H9 (cell line): ENCODE data around the gene RBM19. TPM values are rescaled to one million over a fixed set of nuclear protein-coding genes. Genes with fewer than 3 reads are reported as not detected.

Experiments
- DNase-seq: peaks from one replicate; pipeline ENCODE4 v3.0.0-alpha.2; 2017
- H2AFZ ChIP-seq: one replicate; pipeline ENCODE4 v1.6.1; 2013; ENCODE audit warnings: mild to moderate bottlenecking, low read length, control low read depth, moderate library complexity
- H2AK5ac ChIP-seq: 2 replicates; pipeline ENCODE4 v1.6.1; 2013; ENCODE audit warnings: low read length, control low read depth, mixed read lengths; ENCODE audit not compliant: insufficient read length
- H2BK120ac ChIP-seq: one replicate; pipeline ENCODE4 v1.6.1; 2013; ENCODE audit warnings: low read depth, mild to moderate bottlenecking, low read length, control low read depth, inconsistent platforms; ENCODE audit not compliant: poor library complexity, severe bottlenecking
- H2BK12ac ChIP-seq: 2 replicates; pipeline ENCODE4 v1.6.1; 2013; ENCODE audit warnings: low read length, control low read depth, mixed read lengths, low read depth; ENCODE audit not compliant: insufficient read length
- H2BK15ac ChIP-seq: 2 replicates; pipeline ENCODE4 v1.6.1; 2013; ENCODE audit warnings: low read depth, low read length, control low read depth
- H2BK20ac ChIP-seq: one replicate; pipeline ENCODE4 v1.6.1; 2013; ENCODE audit warnings: low read depth, mild to moderate bottlenecking, low read length, control low read depth, inconsistent platforms; ENCODE audit not compliant: poor library complexity, severe bottlenecking
- H2BK5ac ChIP-seq: 2 replicates; pipeline ENCODE4 v1.6.1; 2013; ENCODE audit warnings: low read length, control low read depth, mixed read lengths; ENCODE audit not compliant: insufficient read length
- H3K14ac ChIP-seq: 2 replicates; pipeline ENCODE4 v1.6.1; 2013; ENCODE audit warnings: low read length, control low read depth; ENCODE audit not compliant: insufficient read depth
- H3K18ac ChIP-seq: 2 replicates; pipeline ENCODE4 v1.6.1; 2013; ENCODE audit warnings: low read depth, mild to moderate bottlenecking, mixed read lengths, low read length, control low read depth; ENCODE audit not compliant: insufficient read length
- H3K23ac ChIP-seq: 2 replicates; pipeline ENCODE4 v1.6.1; 2013; ENCODE audit warnings: low read length, control low read depth, mixed read lengths, low read depth; ENCODE audit not compliant: insufficient read length
- H3K23me2 ChIP-seq: 2 replicates; pipeline ENCODE4 v1.6.1; 2013; ENCODE audit warnings: low read depth, mild to moderate bottlenecking, mixed read lengths, low read length, control low read depth; ENCODE audit not compliant: insufficient read length, poor library complexity, severe bottlenecking
- H3K27ac ChIP-seq: 2 replicates; pipeline ENCODE4 v1.5.1; 2013; ENCODE audit warnings: low read length, control low read depth, mixed read lengths, low read depth; ENCODE audit not compliant: insufficient read length
- H3K27me3 ChIP-seq: 2 replicates; pipeline ENCODE4 v1.6.1; 2013; ENCODE audit warnings: low read length, control low read depth, inconsistent platforms; ENCODE audit not compliant: insufficient read depth
- H3K4ac ChIP-seq: 2 replicates; pipeline ENCODE4 v1.6.1; 2013; ENCODE audit warnings: low read depth, mild to moderate bottlenecking, control low read depth, inconsistent platforms, low read length, moderate library complexity
- H3K4me1 ChIP-seq: 2 replicates; pipeline ENCODE4 v1.6.1; 2013; ENCODE audit warnings: low read length, control low read depth, inconsistent platforms; ENCODE audit not compliant: insufficient read depth
- H3K4me2 ChIP-seq: 2 replicates; pipeline ENCODE4 v1.6.1; 2013; ENCODE audit warnings: low read length, control low read depth, mixed read lengths; ENCODE audit not compliant: insufficient read length, insufficient read depth
- H3K56ac ChIP-seq: 2 replicates; pipeline ENCODE4 v1.6.1; 2013; ENCODE audit warnings: low read depth, mild to moderate bottlenecking, mixed read lengths, low read length, control low read depth; ENCODE audit not compliant: insufficient read length
- H3K79me1 ChIP-seq: 2 replicates; pipeline ENCODE4 v1.6.1; 2013; ENCODE audit warnings: low read depth, mild to moderate bottlenecking, moderate library complexity, low read length, control low read depth, inconsistent platforms; ENCODE audit not compliant: insufficient read depth, poor library complexity, severe bottlenecking
- H3K79me2 ChIP-seq: 2 replicates; pipeline ENCODE4 v1.6.1; 2013; ENCODE audit warnings: low read length, control low read depth, inconsistent platforms; ENCODE audit not compliant: insufficient read depth
- H3K9ac ChIP-seq: 2 replicates; pipeline ENCODE4 v1.6.1; 2013; ENCODE audit warnings: low read length, control low read depth, mixed read lengths; ENCODE audit not compliant: insufficient read length; ENCODE audit errors: extremely low read depth
- H3K9me3 ChIP-seq: one replicate; pipeline ENCODE4 v1.6.1; 2013; ENCODE audit warnings: low read depth, low read length, inconsistent platforms; ENCODE audit not compliant: control insufficient read depth
- H3T11ph ChIP-seq: one replicate; pipeline ENCODE4 v1.6.1; 2013; ENCODE audit warnings: mild to moderate bottlenecking, low read length, control low read depth, inconsistent platforms
- H4K20me1 ChIP-seq: one replicate; pipeline ENCODE4 v1.6.1; 2013; ENCODE audit not compliant: control insufficient read depth, insufficient read length, insufficient read depth
- H4K5ac ChIP-seq: 2 replicates; pipeline ENCODE4 v1.6.1; 2013; ENCODE audit warnings: low read depth, mild to moderate bottlenecking, mixed read lengths, low read length, control low read depth; ENCODE audit not compliant: insufficient read length
- H4K8ac ChIP-seq: replicated peaks from 2 replicates; pipeline ENCODE4 v1.6.1; 2013; ENCODE audit warnings: low read length, control low read depth, mixed read lengths, low read depth; ENCODE audit not compliant: insufficient read length
- H4K91ac ChIP-seq: 2 replicates; pipeline ENCODE4 v1.6.1; 2013; ENCODE audit warnings: low read depth, mild to moderate bottlenecking, moderate library complexity, mixed read lengths, low read length, control low read depth; ENCODE audit not compliant: insufficient read length
- H3K27ac Mint-ChIP-seq, 3 experiments: 2 replicates in 2 of 3; 3 replicates in 1 of 3; pipeline ENCODE4 v1.8.0; 2020 to 2021; ENCODE audit warnings: mixed read lengths in 3 of 3, mild to moderate bottlenecking in 1 of 3, moderate library complexity in 1 of 3
- H3K27me3 Mint-ChIP-seq: 2 replicates; pipeline ENCODE4 v1.8.0; 2021; ENCODE audit warnings: low read depth, mild to moderate bottlenecking, moderate library complexity, mixed read lengths
- H3K36me3 Mint-ChIP-seq, 3 experiments: 2 replicates in 2 of 3; 3 replicates in 1 of 3; pipeline ENCODE4 v1.8.0; 2020 to 2021; ENCODE audit warnings: low read depth in 3 of 3, mixed read lengths in 3 of 3; ENCODE audit not compliant: insufficient read depth in 1 of 3
- H3K4me1 Mint-ChIP-seq, 2 experiments: 2 replicates each; pipeline ENCODE4 v1.8.0; 2020; ENCODE audit warnings: mixed read lengths in 2 of 2
- H3K4me3 Mint-ChIP-seq, 2 experiments: 2 replicates in 1 of 2; 3 replicates in 1 of 2; pipeline ENCODE4 v1.8.0; 2020 to 2021; ENCODE audit warnings: mild to moderate bottlenecking in 2 of 2, mixed read lengths in 2 of 2, moderate library complexity in 1 of 2
- H3K9me3 Mint-ChIP-seq, 2 experiments: 2 replicates in 1 of 2; 3 replicates in 1 of 2; pipeline ENCODE4 v1.8.0; 2020; ENCODE audit warnings: mild to moderate bottlenecking in 2 of 2, mixed read lengths in 2 of 2, moderate library complexity in 1 of 2
- WGBS: extraction: QIAGEN DNeasy Blood & Tissue Kit; methylation state at CpG from one replicate; pipeline ENCODE4 v1.1.7; 2013; ENCODE audit warnings: missing lambda C conversion rate, low lambda C conversion rate, mixed read lengths; ENCODE audit not compliant: insufficient read length; ENCODE audit errors: extremely low coverage; 5-methylcytosine and 5-hydroxymethylcytosine counted together
- total RNA-seq: library from RNA; stranded (reverse); gene quantifications from 2 replicates; pipeline ENCODE4 v1.2.1, GENCODE V29; 2021
- TF ChIP-seq, protein P1 (sequence below): fragments of 200-600 bp; sonication (generic); conservative IDR thresholded peaks from 3 replicates; pipeline ENCODE4 v1.8.0; 2021; ENCODE audit warnings: antibody characterized with exemption, mild to moderate bottlenecking

RBM19 gene
- total RNA-seq, 1 experiment from 2014 or later = 32.2 TPM

DNA sequence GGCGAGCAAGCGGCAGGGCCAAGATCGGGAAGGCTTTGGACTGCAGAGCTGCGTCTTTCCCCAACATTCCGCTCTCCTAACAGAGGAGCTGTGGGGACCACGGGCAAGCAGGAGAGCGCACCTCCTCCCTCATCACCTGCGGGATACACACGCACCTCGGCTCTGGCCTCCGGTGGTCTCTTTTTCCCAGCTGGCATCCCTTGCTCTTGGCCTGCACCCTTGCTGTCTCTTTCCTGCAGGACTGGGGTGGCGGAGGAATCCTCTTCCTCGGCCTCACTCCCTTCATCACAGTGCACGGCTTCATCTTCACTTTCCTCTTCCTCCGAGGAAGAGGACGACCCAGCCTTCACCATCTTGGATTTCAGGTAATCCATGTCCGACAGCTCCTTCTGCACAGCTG is 8.5 kb downstream of the RBM19 start:
- TF ChIP-seq, protein P1, sequence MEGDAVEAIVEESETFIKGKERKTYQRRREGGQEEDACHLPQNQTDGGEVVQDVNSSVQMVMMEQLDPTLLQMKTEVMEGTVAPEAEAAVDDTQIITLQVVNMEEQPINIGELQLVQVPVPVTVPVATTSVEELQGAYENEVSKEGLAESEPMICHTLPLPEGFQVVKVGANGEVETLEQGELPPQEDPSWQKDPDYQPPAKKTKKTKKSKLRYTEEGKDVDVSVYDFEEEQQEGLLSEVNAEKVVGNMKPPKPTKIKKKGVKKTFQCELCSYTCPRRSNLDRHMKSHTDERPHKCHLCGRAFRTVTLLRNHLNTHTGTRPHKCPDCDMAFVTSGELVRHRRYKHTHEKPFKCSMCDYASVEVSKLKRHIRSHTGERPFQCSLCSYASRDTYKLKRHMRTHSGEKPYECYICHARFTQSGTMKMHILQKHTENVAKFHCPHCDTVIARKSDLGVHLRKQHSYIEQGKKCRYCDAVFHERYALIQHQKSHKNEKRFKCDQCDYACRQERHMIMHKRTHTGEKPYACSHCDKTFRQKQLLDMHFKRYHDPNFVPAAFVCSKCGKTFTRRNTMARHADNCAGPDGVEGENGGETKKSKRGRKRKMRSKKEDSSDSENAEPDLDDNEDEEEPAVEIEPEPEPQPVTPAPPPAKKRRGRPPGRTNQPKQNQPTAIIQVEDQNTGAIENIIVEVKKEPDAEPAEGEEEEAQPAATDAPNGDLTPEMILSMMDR = no peak

More for the DNA sequence above, 8.5 kb downstream of the RBM19 start:
- Histone ChIP-seq H3K4me1 (no peaks in the 10 kb centered on the region), H2BK15ac (no peak overlapping the region), H3T11ph (no peak overlapping the region), H3K27ac (no peak overlapping the region), H4K20me1 (no peaks in the 10 kb centered on the region), H3K4me2 (no peak overlapping the region), H3K79me1 (no peaks in the 10 kb centered on the region), H2BK120ac (no peak overlapping the region), H3K27me3 (no peaks in the 10 kb centered on the region), H4K5ac (no peak overlapping the region), H3K9me3 (no peaks in the 10 kb centered on the region), H2AFZ (no peak overlapping the region), H3K23ac (no peak overlapping the region), H4K91ac (no peak overlapping the region), H3K79me2 (no peaks in the 10 kb centered on the region), H2BK5ac (no peak overlapping the region), H4K8ac (no peak overlapping the region), H3K56ac (no peak overlapping the region), H3K18ac (no peak overlapping the region), H2BK20ac (no peak overlapping the region), H3K23me2 (no peaks in the 10 kb centered on the region), H2AK5ac (no peak overlapping the region), H3K9ac (no peak overlapping the region), H2BK12ac (no peak overlapping the region), H3K4ac (no peak overlapping the region), H3K14ac (no peak overlapping the region)
- peaks cover 33 to 84% (median 64%) of the 10 kb centered on the region in 3 experiments; a peak in 6 of 7 replicates for H3K36me3 Mint-ChIP-seq
- no peak overlapping the region for H3K4me3 Mint-ChIP-seq
- H3K27me3 Mint-ChIP-seq = no peaks in the 10 kb centered on the region
- no peaks in the 10 kb centered on the region for H3K4me1 Mint-ChIP-seq
- H3K27ac Mint-ChIP-seq = no peak overlapping the region
- WGBS = no CpG with 5 or more reads among the region's 17 CpGs
- no peaks in the 10 kb centered on the region for H3K9me3 Mint-ChIP-seq
- DNase-seq = no peak
